WTC11 (cell line): ENCODE measurements around the gene CACNG7.

Experiments used
- SP1 ChIP-seq: sonication (generic); formaldehyde crosslinking; conservative IDR thresholded peaks from 2 replicates; pipeline ENCODE4 v1.8.1; 2022; ENCODE audit warnings: missing genetic modification reagents
- TEAD4 ChIP-seq: sonication (generic); formaldehyde crosslinking; IDR thresholded peaks from 2 replicates; pipeline ENCODE4 v1.8.0; 2022; ENCODE audit warnings: mild to moderate bottlenecking, missing genetic modification reagents
- ZNF219 ChIP-seq: sonication (generic); formaldehyde crosslinking; IDR thresholded peaks from 2 replicates; pipeline ENCODE4 v1.8.0; 2023; ENCODE audit warnings: missing genetic modification reagents, mild to moderate bottlenecking, borderline replicate concordance
- ZNF396 ChIP-seq: fragments of 250-450 bp; sonication (Bioruptor Pico); IDR thresholded peaks from 2 replicates; pipeline ENCODE4 v1.8.0; 2021; ENCODE audit warnings: mild to moderate bottlenecking, moderate library complexity, borderline replicate concordance

DNA sequence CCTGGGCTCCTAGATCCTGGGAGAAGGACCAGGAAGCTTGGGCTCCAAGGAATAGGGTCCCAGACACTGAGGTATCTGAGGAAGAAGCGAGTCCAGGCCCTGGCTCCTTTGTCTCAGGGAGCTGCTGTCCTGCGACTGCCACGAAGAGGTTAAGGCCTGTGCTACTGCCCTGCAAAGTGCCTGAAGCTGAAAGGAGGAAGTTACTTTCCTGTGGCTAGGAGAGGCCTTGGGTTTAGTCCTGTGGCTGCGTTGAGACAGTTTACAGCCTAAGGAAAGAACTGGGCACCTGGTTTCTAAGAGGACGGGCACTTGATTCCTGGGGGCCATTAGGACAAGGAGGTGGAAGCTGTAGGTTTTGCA lies 38.6 kb upstream of the CACNG7 start:
- TF ChIP-seq ZNF396 (CRISPR knock-in tag) (no peak), ZNF219 (CRISPR knock-in tag) (no peak), TEAD4 (CRISPR knock-in tag) (no peak), SP1 (no peak)
